T47D (cell line): ENCODE measurements around the gene NCK2.

Experiments
- DNase-seq, 2 experiments: peaks; one replicate each; pipeline versions ENCODE4 v3.0.0 to v3.0.0-alpha.2; 2011 to 2012; ENCODE audit warnings: low read depth in 1 of 2, low spot score in 1 of 2
- JUND ChIP-seq: IDR thresholded peaks from 2 replicates; pipeline ENCODE4 v1.6.1; 2012; ENCODE audit warnings: low read depth
- in situ Hi-C: cut with HindIII; loops from 2 replicates; pipeline ENCODE4 v1.10.0; 2016; ENCODE audit warnings: low sequenced_read_pairs, low pct_unique_long_range_greater_than_20kb

NCK2 gene

DNA sequence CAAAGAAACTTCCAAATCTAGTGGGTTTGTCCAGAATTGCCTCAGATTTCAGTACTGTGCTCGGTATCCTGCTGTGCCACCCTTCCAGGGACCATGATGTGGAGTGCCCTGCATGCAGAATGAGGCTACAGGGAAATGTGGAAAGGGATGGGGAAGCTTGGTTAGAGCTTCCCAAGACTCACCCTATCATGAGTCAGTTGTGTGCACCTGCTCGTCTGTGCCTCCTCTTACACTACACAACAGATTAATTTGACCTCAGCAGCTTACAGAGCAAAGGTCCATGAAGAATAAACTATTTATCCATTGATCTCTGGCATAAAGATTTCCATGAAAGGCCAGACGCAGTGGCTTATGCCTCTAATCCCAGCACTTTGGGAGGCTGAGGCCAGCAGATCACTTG is 21.3 kb upstream of the NCK2 start:
- DNase-seq, result no peak
- no peak for TF ChIP-seq JUND
- in situ Hi-C loops, result no loop called here

- DNase-seq, result no peak
- TF ChIP-seq JUND, result no peak
- in situ Hi-C loops, result no loop called here
Measured at GRCh38 chr2:105725388-105725787, 19.3 kb upstream of the NCK2 start.

GRCh38 chr2:105730170-105730569 is 14.5 kb upstream of the NCK2 start:
- no peak for DNase-seq
- TF ChIP-seq JUND, result no peak
- in situ Hi-C loops, result no loop called here

DNA sequence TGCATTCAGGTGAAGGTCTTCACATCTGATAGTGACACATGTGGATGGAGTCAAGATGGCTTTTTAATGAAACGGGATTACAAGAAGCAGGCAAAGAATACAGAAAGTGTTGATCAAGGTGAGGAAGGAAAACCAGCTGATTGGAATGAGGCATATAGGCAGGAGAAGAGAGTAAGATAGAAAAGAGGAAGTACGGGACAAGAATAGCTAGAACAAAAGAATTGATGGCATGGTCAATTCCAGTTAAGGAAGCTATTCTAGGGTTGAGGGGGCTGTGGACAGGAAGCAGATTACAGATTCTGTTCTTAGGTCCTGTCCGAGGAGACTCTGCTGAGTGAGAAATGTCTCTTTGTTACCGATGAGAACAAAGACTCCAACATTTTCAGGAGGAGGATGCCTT is 13.2 kb upstream of the NCK2 start:
- in situ Hi-C loops, result no loop called here
- TF ChIP-seq JUND, result no peak

GRCh38 chr2:105732101-105732500 is 12.6 kb upstream of the NCK2 start:
- DNase-seq, result no peak
- in situ Hi-C loops, result no loop called here
- TF ChIP-seq JUND, result no peak

More for the DNA sequence above, 13.2 kb upstream of the NCK2 start:
- no peak for DNase-seq

DNA sequence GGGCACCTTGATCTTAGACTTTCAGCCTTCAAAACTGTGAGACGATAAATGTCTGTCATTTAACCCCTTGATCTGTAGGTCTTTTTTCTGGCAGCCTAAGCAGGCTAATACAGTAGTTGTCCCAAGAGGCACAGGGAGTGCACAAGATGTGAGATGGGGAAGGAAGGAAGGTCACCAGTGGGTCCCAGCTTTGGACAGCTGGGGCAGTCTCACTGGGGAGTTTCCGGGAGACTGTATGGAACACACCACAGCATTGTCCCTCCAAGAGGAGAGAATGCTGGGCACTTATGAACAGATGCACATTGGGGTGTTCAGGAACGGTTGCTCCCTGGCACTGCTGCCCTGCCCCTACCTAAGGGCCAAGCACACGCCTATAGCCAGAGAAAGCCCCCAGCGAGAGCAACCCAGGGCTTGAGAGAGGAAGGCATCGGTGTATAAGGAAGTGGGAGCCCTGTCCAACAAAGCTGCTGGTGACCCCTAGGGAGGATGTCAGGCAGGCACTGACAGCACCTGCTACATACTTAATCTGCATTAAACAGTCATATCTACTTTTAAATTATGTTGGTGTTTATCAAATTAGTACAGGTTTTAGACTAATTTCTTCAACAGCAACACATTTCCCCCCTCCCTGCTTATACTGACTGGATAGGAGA is 11.6 kb upstream of the NCK2 start:
- no peak for TF ChIP-seq JUND
- in situ Hi-C loops, result no loop called here
- DNase-seq, result no peak

DNA sequence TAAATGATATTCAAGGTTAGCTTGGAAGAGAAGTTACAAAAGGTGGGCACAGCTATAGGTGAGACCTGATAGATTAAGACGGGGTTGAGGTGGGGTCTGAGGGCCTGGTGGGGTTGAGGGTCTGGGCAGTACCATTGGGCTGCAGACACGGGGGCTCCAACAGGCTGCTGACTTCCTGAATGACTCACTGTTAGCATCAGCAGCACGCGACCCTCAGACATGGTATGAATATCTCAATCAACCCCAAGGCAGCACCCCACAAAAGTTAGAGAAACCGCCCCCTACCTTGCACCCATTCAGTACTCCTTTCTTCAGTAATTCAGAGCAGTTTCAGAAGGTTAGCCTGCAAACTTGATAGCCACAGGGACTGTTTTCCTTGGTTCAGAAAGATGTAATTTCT is 10.8 kb upstream of the NCK2 start:
- TF ChIP-seq JUND, result no peak
- in situ Hi-C loops, result no loop called here
- DNase-seq, result no peak

DNA sequence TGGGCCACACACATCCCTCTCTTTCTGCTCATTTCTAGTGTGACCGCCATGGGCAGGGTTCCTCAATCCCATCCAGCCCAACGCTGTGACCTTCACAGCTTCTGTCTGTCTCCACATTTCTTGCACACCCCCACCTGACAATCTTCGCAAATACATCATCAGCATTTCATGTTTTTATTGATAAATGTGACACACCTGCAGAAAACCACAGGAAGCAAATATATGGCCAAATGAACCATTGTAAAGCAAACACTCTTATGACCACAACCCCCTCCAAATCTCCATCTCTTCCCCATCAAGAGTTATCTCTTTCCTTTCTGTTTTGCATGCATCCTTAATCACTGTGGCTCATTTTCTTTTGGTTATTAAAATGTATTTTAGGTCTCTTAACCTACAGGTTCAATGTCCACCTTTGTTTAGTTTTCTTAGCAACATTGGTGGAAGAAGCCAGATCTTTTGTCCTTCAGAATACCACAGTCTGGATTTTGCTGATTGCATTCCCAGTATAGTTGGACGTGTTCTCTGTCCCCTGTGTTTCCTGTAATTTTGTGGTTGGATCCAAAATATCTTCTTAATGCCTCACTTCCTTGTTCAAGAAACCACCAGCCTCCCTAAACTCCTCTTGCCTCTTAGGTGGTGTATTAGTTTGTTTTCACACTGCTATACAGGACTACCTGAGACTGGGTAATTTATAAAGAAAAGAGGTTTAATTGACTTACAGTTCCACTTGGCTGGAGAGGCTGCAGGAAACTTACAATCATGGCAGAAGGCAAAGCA is 9.8 kb upstream of the NCK2 start:
- TF ChIP-seq JUND, result no peak
- in situ Hi-C loops, result no loop called here
- no peak for DNase-seq

- in situ Hi-C loops, result no loop called here
- TF ChIP-seq JUND, result no peak
- DNase-seq, result no peak
Measured at GRCh38 chr2:105736145-105736544, 8.6 kb upstream of the NCK2 start.

GRCh38 chr2:105737980-105738657 is 6.6 kb upstream of the NCK2 start:
- in situ Hi-C loops, result no loop called here

GRCh38 chr2:105738658-105739241 is 6.0 kb upstream of the NCK2 start:
- no peak for DNase-seq
- no peak for TF ChIP-seq JUND
- in situ Hi-C loops, result no loop called here

More at GRCh38 chr2:105737980-105738657, 6.6 kb upstream of the NCK2 start:
- no peak for TF ChIP-seq JUND
- no peak for DNase-seq

GRCh38 chr2:105739426-105739825 is 5.3 kb upstream of the NCK2 start:
- in situ Hi-C loops, result no loop called here
- no peak for DNase-seq
- TF ChIP-seq JUND, result no peak

DNA sequence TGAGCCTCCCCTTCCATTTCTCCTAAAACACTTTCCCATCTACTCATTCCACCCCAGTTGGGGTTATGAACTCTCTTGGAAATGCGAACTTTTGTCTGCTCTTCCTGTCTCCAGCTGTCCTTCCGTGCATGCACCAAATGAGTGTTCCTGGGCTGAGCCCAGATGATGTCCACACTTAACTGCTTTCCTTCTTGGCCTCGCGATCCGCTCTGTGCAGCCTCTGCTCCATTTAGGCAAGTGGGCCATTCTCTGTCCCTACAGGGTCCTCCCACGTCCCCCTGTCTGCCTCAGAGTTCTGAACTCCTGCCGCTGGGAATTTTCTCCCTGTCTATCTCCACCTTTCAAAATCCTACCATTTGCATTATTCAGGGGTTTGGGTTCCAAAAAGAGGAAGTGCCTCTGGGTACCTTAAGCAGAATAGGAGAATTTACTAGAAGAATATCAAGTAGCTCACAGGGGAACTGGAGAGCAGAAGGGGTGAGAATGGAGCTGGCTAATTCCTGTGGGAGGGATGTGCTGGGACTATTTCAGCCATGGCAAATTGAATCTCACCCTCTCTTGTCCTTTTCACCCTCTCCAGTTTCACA is 4.7 kb upstream of the NCK2 start:
- in situ Hi-C loops, result no loop called here
- DNase-seq, result no peak
- no peak for TF ChIP-seq JUND
